HL-60/S4 (cell line): ENCODE data around the gene BTBD3.

Source experiments
- in situ Hi-C: fragments of 300-500 bp; cut with MboI; formaldehyde crosslinking; loops from 2 replicates; pipeline ENCODE4 v1.14.3; 2022; ENCODE audit warnings: low sequenced_read_pairs

Gene BTBD3

DNA sequence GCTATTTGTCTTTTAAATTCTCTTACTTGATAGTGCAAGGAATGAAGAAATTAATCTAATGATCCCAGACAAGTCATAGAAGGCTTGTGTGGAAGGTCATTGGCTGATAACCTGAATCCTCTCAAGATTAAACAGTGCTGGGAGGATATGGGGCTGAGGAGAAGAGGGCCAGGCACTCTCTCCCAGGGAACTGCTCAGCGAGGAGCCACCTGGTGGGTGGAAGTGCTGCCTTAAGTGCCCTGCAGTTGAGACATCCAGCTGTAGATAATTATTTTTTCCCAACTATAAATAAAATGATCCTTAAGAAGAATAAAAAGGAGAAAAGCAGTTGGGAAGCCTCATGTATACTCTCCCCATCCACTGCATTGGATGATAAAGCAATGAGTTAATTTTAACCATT lies 47.9 kb downstream of the BTBD3 start:
- in situ Hi-C loops, result no loop called here

DNA sequence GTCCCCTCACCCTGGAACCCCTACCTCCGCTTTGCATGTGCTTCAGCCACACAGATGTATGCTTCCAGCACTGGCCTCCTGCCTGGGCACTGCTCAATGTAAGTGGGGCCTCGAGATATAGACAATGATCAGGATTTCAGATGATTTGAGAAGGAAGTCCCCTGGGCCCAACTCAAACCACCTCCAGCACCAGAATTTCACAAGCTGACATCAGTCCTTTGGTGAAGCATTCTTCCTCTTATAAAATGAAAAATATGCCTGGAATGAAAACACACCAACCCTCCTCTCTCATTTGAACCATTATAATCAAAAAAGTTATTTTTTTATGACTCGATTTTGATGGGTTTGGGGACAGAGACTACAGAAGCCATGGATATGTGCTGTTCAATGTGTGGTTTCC lies 48.5 kb downstream of the BTBD3 start:
- in situ Hi-C loops, result no loop called here

DNA sequence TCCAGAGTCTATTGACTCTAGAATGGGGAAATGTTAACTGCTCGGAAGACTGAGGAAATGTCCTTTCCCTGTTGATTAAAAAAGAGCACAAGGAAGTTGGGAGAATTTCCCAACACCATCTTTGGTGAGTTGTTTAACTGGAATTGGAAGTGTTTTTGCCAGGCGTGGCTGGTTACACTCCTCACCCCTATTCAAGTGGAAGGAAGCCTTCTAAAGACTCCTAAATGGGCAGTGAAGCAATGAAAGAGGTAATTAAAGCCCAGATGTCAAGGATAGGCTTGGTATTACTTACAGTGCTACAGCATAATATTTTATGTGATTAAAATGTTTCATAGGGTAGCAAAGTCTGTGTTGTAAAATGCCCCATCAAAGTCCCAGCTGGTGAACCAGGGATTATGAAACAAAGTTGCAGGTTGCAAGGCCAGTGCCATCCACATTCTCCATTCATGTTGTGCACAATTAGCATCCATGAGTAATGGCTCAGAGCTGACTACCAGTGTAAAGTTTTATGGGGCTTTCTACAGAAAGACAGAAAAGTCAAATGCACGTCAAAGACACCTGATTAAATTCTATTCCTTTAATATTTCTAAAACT lies 52.6 kb downstream of the BTBD3 start:
- in situ Hi-C loops, result no loop called here

DNA sequence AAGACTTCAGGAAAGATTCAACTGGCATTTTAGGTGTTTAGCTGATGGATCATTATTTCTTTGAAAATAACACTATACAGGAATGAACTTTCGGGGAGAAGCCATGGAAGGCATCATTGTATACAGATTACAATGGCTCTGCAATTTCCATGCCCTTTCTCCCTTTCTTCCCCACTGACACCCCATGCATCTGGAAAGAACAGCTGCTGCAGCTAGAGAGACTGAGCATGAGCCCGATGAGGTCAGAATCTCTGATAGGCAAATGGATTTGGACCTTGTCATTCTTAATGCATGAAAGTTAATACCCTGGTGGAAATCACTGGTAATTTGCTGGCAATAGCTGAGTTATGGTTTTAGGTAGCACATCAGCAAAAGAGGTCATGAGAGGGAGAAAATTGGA lies 54.8 kb downstream of the BTBD3 start:
- in situ Hi-C loops, result no loop called here
